Cardiac fibroblast (primary cell): ENCODE data around the gene CSNK1D.
A peak's percentile ranks its signal among the peaks of the same experiment; 100 is the strongest.

Source experiments
- DNase-seq, 2 donors: peaks; one replicate each; pipeline versions ENCODE4 v3.0.0 to v3.0.0-alpha.2; 2010; ENCODE audit warnings: low read depth in 2 of 2
- H3K4me3 ChIP-seq, 2 donors: replicated peaks in 1 of 2; 1 replicate in 1 of 2; 2 replicates in 1 of 2; pipeline ENCODE4 v1.5.1; 2011; ENCODE audit warnings: low read depth in 2 of 2, low read length in 2 of 2, mild to moderate bottlenecking in 2 of 2, moderate library complexity in 1 of 2
- TF ChIP-seq, protein P1 (sequence below): IDR thresholded peaks from one replicate; pipeline ENCODE4 v1.5.1; 2011; ENCODE audit warnings: low read depth, mild to moderate bottlenecking, low read length, inconsistent platforms

The CSNK1D gene

DNA sequence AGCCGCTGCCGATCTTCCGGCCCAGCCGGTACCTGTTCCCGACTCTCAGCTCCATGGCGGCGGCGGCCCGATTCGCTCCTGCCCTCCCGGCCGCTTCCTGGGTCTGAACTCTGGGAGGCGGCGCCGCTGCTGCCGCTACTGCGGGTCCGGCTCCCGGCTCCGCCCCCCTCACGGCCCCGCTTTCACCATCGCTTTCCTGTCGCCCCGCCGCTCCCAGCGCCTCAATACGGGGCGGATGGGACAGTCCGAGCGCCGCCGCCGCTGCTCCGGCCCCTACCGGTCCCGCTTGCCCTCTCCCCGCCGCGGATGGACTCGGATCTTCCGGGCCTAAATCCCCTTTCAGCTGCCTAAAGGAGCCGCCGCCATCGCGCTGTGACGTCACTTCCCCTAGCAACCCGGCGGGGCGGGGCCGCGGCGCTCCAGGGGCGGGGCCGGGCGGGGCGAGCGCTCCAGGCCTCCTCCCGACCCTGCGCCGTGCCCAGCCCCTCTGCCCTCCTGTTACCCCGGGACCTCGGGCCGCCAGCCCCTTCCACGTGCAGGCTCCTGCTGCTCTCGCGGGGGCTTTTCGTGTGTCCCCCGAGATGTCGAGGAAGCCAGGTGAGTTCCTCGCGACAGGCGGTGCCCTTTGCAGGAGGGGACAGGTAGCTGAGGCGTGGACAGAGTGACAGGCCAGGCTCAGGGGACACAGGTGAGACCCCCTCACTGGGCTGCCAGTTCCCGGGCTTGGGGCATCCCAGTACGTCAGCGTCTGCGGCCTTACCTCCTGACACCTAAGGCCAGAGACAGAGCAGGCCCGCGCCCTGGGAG lies at the start of gene CSNK1D:
TSS of gene CSNK1D (minus strand) at position 374 of the 807 bp plus-strand sequence. CDS start at position 55, 319 bp downstream.
- peak within 1 kb of the TSS; percentile 77 to 82 for H3K4me3 ChIP-seq
- DNase-seq, result peak; percentile 84 to 88
- TF ChIP-seq, protein P1, sequence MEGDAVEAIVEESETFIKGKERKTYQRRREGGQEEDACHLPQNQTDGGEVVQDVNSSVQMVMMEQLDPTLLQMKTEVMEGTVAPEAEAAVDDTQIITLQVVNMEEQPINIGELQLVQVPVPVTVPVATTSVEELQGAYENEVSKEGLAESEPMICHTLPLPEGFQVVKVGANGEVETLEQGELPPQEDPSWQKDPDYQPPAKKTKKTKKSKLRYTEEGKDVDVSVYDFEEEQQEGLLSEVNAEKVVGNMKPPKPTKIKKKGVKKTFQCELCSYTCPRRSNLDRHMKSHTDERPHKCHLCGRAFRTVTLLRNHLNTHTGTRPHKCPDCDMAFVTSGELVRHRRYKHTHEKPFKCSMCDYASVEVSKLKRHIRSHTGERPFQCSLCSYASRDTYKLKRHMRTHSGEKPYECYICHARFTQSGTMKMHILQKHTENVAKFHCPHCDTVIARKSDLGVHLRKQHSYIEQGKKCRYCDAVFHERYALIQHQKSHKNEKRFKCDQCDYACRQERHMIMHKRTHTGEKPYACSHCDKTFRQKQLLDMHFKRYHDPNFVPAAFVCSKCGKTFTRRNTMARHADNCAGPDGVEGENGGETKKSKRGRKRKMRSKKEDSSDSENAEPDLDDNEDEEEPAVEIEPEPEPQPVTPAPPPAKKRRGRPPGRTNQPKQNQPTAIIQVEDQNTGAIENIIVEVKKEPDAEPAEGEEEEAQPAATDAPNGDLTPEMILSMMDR, result no peak

DNA sequence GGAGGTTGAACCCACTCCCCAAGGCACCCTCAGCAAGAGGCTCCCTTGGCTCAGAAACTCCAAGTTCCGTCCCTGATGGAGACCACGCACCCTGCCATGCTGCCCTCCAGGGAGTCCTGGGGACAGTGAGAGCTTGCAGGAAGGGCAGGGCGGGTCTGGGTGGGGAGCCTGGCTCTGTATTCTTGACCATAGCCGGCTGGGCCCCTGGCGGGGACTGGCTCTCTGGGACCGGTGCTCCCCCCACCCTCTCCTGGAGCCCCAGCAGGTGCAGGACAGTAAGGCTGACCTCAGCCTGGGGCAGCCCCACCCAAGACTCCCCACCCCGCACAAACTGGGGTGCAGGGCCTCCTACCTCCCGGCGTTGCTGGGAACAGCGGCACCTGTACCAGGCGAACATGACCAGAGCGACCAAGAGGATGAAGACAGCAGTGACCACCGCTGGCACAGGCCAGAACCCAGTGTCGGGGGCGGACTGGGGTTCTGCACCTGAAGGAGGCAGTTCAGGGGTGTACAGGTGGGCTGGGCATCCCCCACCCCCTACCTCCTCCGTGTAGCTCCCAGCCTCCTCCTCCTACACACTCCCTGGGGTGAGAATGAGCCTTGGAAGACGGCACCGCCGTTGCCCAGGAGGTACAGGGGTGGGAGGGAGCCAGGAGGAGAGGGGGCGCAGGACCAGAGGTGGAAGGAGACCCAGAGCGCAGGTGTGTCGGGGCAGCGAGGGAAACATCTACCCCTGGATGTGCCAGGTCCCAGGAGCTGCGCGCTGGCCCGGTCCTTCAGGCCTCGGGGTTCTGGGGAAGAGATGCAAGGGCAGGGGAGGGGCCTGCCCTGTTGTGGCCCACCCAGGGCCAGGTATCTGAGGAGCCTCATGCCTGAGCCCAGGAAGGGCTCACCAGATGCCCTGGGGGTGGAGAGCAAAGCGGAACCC lies 49.3 kb upstream of the CSNK1D start:
- no peak overlapping the region for H3K4me3 ChIP-seq
- DNase-seq, result no peak
- TF ChIP-seq, protein P1, result no peak

DNA sequence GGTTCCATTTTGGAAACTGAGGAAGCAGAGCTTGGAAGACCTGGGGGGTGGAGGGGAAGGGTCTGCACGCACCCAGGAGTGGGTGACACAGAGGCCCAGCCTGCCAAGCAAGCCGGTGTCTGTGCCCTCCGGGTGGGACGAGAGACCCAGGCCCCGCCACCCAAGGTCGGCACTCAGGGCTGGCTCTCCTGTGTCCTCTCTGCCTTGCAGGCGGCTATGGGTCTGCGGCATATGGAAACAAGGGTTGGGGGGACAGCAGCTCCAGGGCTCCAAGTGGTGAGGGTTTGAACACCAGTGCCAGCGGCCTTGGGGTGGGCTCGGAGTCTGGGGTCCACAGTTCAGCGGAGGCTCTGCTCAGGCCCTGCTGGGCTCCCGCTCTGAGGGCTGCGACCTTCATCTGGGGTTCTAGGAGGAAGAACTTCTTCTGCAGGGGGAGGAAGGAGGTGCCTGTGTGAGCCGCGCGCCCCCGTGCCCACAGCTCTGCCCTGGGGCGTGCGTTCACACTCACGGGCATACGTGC lies 48.5 kb upstream of the CSNK1D start:
- no peak overlapping the region for H3K4me3 ChIP-seq
- no peak for DNase-seq
- TF ChIP-seq, protein P1, result no peak

DNA sequence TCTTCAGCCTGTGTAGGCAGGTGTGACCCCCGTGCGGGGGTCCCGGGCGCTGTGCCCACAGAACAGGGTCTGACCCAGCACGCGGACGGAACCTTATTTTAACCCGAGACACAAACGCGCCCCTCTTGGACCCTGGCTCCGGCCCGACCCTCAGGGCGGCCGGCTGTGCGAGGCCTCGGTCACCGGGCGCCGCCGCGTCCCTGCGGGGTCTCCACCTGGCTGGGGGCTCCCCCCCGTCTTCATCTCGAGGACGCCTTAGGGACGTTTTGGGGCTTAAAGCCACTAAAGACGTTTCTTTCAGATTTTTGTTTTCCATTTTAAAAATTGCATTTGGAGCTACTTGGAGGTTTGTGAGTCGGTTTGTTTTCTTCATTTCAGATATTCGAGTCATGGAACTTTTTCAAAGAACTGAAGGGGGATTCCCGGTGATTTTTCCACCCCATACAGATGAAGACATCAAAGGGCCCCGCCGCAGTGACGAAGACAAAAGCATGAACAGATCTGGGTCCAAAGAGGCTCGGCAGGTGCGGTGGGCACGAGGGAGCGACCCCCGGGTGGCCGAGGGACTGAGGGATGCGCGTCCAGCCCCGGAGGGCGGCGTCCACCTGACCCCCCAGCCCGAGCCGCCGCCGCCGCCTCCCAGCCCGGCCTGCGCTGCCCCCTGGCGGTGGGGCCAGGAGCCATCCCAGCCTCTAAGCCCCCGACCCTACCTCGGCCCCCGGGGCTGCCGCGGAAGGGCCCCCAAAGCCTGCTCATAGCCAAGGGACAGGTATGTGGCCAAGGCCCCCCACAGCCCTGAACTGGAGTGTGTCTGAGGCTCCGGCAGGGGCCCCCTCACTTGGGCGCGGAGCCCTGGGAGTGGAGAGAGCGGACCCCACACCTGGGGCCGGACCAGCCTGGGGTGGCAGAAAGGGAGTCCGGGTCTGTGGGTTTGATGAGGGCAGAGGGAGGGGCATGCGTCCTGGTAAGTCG lies 47.7 kb upstream of the CSNK1D start:
- DNase-seq, result peak in 1 of 2 donors; percentile 32
- H3K4me3 ChIP-seq, result no peak overlapping the region

DNA sequence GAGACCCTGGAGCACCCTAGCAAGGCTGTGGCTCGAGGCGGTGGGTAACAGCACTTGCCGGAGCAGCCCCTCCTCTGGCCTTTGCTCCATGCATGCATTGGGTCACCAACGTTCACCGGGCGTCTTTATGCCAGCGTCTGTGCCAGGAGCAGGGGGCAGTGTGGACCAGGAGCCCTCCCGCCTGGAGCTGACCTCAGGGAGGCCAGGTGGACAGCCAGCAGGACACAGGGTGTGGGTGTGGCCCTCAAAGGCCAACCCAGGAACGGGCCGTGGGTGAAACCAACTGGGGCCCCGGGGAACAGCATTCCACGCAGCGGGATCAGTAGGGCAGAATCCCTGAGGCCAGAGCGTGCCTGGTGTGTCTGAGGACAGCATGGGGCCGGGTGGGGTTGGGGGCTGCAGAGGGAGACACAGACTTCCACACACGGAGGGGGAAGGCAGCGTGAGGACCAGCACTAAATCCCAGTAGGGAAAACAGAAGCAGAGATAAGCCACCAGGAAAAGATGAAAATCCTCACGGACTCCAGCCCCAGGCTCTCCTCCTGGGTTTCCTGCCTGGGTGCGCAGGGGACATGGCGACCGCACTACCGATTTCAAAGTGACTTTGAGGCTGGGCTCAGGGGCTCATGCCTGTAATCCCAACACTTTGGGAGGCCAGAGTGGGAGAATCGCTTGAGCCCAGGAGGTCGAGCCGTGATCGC lies 46.8 kb upstream of the CSNK1D start:
- TF ChIP-seq, protein P1, result no peak
- DNase-seq, result no peak
- H3K4me3 ChIP-seq, result no peak overlapping the region

More for the DNA sequence above, 47.7 kb upstream of the CSNK1D start:
- TF ChIP-seq, protein P1, result peak; percentile 53
